OCI-LY1 (cell line): Measurements from ENCODE around the gene MYH15.

Experiments
- EZH2 ChIP-seq: fragments of 200-600 bp; sonication (generic), shearing (Covaris generic); IDR thresholded peaks from 2 replicates; pipeline ENCODE4 v1.8.0; 2017; ENCODE audit warnings: borderline replicate concordance, mixed run types, mild to moderate bottlenecking, antibody characterized with exemption, low read length, moderate library complexity, mixed read lengths
- TF ChIP-seq, protein P1 (sequence below): fragments of 200-600 bp; sonication (generic), shearing (Covaris generic); IDR thresholded peaks from 2 replicates; pipeline ENCODE4 v1.5.1; 2017; ENCODE audit warnings: mild to moderate bottlenecking, antibody characterized with exemption, low read length, moderate library complexity, mixed read lengths

DNA sequence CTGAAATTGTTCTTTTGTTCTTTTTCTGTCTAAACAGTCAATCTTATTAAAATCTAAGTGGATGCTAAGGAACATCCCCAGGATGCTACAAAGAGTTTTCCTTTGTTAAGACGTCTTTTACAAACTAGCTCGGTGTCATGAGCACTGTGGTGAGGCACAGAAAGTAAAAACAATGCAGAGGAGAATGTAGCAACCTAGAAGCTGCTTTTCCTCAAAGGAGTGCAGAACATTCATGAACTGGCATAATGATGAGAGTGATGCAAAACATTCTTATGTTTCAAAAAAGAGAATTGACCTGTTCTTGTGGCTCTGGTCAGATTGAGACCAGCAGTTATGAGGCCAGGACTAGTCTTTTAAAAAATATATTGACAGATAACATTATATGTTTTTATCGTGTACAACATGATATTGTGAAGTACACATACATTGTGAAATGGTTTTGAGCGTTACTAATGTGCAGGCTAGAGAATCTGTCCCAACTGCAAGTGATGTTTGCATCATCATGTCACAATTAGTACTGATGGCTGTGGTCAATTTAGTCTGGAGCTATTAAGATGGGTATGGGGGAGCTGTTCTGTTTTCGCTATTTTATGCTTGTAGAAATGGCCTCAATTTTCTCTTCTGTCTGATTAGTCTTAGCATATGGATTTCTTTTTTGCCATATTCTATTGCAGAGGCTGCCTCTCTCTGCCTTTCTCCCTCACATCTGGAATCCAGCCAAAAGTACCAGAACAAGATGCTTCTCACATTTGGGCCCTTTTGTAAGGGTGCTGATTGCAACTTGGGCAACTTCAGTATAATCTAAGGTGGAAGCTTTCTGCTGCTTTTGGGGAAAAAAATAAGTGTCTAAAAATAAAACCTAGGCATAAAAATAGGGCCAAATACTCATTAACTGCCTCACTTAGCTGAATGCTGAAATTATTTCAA, 163.8 kb downstream of the MYH15 start:
- TF ChIP-seq, protein P1, sequence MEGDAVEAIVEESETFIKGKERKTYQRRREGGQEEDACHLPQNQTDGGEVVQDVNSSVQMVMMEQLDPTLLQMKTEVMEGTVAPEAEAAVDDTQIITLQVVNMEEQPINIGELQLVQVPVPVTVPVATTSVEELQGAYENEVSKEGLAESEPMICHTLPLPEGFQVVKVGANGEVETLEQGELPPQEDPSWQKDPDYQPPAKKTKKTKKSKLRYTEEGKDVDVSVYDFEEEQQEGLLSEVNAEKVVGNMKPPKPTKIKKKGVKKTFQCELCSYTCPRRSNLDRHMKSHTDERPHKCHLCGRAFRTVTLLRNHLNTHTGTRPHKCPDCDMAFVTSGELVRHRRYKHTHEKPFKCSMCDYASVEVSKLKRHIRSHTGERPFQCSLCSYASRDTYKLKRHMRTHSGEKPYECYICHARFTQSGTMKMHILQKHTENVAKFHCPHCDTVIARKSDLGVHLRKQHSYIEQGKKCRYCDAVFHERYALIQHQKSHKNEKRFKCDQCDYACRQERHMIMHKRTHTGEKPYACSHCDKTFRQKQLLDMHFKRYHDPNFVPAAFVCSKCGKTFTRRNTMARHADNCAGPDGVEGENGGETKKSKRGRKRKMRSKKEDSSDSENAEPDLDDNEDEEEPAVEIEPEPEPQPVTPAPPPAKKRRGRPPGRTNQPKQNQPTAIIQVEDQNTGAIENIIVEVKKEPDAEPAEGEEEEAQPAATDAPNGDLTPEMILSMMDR = no peak
- no peak for TF ChIP-seq EZH2
